H4 (cell line): ENCODE measurements around the gene ADGRA3. TPM values are rescaled to one million over a fixed set of nuclear protein-coding genes. Genes with fewer than 3 reads are reported as not detected.
"Not testable (repeated sequence)": the region's sequence is repeated elsewhere in the genome, so short reads cannot be mapped to it uniquely, and the experiment has no call there.

Experiments
- DNase-seq: peaks from one replicate; pipeline ENCODE4 v3.0.0-alpha.2; 2015; ENCODE audit warnings: low spot score
- total RNA-seq: library from RNA; depleted of rRNA; stranded (reverse); fragments of >200 nt; shearing (Covaris generic); gene quantifications from 2 replicates; pipeline ENCODE4 v1.2.3, GENCODE V29; 2014

The ADGRA3 gene
- total RNA-seq, 1 experiment from 2014 or later, result 31.2 TPM

DNA sequence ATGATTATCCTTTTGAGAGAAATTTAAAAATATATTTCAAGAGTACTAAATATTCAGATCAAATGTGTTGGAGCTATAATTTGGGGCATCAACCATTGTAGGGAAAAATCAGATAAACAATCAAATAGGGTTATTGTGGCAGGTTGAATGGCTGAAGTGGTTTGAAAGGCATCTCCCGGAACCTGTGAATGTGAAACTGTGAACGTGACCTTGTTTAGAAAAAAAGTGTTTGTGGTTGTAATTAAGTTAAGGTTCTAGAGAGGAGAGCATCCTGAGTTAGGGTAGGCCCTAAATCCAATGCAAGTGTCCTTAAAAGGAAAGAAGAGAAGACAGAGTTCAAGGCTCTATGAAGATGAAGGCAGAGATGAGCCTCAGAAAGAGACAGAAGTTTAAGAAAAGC lies 37.4 kb downstream of the ADGRA3 start:
- DNase-seq, result no peak

DNA sequence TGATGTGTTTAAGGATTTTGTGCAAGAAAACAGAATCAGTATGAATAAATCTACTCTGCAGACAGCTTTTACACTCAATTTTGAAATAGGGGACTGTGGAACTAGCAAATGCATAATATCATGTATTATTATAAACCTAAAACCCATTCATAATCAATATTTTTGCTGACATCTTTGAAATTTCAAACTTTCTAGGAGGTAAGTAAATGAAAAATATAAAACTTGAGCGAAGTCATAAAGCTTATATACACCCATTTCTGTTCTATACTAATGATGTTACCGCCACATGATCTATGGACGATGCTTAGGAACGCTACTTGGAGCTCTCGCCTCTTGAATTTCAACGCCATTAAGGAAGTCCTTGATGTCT lies 38.1 kb downstream of the ADGRA3 start:
- no peak for DNase-seq

DNA sequence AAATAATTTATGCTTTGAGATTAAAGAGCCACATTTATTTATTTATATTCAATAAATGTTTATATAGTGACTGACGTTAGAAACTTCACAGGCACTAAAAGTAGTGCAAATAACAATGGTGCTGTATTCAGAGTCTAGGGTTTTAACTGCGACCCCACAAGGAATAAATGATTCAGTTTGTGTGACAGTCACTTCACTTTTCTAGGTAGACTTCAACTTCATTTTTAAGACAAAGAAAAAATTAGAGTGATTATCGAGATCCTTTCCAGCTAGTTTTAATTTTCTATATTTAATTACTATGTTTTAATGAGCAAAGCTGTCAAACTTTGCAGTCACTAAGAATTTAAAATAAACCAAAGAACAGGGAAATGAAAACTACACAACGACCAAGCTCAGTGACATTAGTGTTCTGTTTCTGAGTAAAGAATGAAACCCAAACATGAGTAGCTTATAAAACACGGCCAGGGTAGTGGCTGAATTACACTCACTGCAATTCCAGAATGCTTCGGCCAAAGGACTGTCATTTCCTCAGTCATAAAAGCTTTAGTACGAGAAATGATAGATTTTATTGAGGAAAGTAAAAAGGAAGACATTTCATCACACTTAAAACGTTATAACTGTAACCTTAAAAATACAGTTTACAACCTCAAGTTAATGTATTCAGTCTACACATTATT lies 38.6 kb downstream of the ADGRA3 start:
- no peak for DNase-seq

DNA sequence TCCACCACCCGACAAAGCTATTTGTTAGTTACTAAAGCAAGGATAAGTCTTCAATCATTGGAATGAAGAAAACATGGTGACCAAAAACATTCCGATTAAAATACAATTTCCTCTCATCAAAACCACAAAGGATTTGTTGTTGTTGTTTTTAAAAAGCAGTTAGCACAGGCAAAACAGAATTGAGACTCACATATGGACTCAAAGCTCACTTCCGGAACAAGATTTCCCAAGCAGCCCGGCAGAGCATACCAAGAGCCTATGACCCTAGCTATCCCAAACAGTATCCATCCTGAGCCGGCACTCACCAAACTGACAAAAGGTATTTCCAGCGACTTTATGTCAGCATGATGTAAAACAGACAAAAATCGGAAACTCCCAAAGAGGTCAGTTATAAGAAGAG lies 39.9 kb downstream of the ADGRA3 start:
- DNase-seq, result no peak

DNA sequence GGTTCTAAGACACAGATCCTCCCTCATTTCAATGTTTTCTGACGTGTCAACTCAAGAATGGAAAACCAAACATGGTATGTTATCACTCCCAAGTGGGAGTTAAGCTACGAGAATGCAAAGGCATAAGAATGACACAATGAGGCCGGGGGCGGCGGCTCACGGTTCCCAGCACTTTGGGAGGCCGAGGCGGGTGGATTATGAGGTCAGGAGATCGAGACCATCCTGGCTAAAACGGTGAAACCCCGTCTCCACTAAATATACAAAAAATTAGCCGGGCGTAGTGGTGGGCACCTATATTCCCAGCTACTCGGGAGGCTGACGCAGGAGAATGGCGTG lies 40.6 kb downstream of the ADGRA3 start:
- not testable (repeated sequence) for DNase-seq

DNA sequence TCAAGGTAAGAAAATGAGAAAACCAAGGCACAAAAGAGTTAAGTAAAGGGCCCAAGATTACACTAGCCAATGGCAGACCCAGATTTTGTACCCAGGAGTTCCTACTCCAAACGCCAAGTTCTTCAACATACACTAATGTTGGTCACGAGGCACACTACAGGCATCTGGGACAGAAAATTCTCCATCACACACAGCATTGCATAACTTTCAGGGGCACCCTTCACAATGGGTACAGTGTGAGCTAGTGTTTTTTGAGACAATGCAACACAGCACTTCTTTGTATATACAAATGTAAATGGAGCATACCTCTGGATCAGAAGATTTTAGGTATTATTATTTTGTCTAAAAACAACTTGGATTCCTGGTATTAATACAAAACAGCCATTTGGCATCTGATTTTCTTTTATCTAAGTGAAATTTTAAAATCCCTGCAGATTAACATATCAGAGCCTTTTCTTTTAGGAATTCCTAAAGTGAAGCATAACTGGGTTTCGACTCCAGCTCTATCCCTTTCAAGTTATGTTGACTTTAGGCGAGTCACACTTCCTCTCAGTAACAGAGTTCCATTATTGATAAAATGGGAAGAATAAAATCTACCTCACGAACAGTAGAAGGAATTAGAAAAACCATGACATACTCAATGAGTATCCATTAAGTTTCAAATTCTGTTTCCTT lies 41.1 kb downstream of the ADGRA3 start:
- DNase-seq, result no peak

DNA sequence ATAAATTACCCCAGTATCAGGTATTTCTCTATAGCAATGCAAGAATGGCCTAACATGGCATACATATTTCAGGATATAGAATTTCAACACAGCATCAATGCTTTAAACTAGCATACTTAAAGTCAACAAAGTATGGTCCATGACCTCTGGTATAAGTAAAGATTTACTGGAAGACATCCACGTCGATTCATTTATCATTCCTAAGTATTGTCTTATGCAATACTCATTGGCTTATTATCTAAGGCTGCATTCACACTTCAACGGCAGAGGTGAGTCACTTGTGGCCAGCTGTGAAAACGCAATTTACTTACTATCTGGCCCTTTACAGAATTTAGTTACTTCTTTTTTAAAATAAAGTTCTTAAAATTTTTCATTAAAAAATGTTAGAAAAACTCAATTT lies 42.6 kb downstream of the ADGRA3 start:
- DNase-seq, result no peak

DNA sequence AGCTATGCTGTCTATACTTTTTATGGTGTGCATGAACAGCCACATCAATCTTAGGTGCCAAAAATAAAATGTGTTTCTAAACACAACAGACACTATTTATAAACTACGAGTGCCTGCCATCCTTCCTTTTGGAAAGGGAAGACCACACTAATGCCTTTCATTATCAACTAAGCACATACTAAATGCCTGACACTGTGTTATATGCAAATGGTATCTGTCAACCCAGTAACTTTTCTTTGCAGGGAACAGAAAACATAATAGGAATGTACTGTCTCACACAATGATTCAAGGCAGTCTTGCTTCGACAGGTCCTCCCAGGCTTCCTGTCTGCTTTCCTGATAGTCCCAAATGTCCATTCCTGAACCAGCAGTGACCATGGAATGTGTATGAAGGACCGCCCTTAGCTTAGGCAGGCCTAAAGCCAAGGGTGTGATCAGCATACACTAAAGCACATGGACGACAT lies 43.8 kb downstream of the ADGRA3 start:
- DNase-seq, result no peak

DNA sequence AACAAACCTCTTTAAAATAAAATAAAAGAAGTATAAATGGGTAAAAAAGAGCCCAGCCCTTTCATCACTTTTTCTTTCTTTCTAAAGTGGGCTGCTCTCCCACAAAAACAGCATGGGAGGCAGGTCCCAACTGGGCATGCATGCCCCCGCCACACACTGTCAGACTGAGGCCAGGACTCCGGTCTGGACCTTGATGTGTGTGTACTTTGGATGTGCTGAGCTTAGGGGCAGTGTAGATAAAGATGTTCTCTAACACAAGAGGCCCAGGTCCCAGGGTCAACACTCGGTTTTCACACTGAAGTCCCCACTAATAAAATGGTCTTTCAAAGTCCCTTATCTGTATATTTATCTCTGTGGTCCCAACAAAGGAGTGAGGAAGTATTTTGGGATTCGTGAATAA lies 44.4 kb downstream of the ADGRA3 start:
- DNase-seq, result no peak

DNA sequence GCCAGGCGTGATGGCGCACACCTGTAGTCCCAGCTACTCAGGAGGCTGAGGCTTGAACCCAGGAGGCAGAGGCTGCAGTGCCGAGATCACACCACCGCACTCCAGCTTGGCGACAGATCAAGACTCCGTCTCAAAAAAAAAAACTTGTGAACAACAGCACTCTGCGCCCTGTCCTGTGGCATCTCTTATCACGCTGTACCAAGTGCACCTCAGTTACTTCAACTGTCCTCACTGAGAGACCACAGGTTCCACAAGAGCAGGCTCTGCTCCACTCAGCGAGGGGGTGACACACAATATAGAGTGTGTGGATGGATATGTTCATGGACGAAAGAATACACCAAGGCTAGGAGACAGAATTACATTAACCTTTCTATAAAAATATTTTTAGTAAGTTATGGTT lies 49.3 kb downstream of the ADGRA3 start:
- no peak for DNase-seq

DNA sequence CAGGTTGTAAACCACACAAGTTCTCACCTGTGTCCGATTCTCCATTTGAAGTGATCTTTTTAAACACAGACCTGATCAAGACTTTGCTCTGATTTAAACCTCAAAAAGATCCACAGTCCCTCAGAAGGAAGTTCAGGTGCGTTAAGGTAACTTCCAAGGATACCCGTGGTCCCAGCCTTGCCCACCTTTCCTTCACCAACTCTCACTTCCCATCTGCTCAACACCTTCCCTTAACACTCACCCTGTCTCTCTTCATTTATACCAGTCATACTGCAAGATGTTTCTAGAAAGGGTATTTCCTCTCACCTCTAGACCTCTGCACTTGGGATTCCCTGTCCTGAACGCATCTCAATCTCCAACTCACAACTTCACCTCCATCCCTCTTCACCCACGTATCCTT lies 49.9 kb downstream of the ADGRA3 start:
- no peak for DNase-seq

DNA sequence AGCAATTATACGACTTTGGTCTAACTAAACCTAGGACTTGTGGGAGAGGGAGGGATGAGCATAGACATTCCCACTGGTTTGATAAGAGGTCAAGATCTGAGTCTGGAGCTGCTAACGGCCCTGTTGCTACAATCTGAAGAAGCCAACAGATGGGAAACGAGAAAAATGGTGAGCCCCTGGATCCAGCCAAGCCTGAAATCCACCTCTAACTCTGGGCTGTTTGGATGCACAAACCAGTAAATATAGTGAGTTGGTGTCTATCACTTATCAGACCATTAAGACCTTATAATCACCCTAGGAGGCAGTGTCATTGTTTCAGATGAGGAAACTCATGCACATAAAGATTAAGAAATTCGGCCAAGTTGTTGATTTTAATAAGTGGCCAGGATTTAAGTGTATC lies 50.5 kb downstream of the ADGRA3 start:
- DNase-seq, result no peak

DNA sequence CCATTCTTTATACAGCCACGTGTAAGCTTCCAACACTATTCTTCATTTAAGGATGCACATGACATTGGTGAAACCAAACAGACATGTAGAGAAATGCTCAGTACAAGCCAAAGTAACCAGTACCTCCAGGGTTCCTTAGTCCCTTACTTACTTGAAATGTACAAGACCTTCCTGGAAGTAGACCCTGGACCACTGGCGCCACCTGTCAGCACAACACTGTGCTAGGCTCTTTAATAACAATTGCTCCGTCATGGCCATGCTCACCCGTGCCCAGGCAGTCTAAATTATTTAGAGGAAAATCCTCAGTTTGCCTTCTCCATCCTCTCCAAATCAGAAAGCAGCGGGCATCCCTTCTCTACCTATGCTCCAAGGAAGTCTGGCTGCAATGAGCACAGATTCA lies 52.7 kb downstream of the ADGRA3 start:
- DNase-seq, result no peak

DNA sequence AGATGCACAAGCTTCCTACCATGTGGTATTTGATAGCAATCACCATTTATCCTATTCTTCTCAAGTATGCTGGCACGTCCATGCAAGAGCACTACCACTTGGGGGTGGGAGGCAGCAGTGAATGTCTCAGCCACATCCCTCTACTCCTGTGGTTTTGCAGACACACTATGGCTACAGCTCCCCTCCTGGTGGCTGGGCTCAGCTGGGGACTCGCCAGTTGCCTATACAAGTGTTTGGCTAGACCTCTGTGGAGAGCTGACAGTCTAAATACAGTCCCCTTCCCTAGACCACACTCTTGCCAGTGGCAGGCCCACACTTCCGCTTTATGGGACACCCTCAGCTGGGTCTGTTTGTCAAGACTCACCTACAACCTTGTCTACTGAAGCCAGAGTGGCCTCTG lies 53.2 kb downstream of the ADGRA3 start:
- no peak for DNase-seq

DNA sequence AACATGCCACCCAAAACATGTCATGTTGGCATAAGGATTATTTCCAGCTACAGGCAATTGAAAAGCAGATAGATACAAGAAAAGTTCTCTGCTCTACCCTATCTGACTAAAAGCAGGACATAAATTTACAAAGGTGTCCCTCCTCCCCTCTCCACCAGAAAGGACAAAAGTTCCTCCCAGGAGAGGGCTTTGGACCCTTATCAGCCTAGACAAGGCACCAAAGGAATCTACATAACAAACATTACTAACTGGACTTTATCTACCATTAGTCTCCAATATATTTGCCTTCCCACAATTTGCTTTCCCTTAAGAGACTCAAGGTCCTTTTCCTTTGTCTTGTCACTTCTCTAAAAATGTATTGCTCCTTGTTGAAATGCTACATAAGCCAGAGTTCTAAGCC lies 55.6 kb downstream of the ADGRA3 start:
- DNase-seq, result no peak

DNA sequence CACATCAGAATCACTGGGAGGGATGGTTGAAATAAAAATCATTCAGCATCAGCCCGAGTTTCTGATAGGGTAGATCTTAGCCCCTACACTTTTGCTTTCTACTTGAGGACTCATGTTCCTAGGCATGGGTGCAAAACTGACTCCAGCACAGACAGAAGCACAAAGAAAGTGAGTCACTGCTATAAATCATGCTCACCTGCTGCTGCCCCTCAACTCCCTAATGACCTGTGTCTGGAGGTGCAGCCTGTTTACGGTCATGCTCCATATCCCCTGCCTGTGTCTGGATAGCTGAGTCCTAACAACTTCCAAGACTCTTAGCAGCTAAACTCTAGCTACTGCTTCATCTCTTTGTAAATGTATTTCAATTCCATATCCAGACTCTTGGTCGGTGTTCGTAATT lies 57.8 kb downstream of the ADGRA3 start:
- DNase-seq, result no peak

DNA sequence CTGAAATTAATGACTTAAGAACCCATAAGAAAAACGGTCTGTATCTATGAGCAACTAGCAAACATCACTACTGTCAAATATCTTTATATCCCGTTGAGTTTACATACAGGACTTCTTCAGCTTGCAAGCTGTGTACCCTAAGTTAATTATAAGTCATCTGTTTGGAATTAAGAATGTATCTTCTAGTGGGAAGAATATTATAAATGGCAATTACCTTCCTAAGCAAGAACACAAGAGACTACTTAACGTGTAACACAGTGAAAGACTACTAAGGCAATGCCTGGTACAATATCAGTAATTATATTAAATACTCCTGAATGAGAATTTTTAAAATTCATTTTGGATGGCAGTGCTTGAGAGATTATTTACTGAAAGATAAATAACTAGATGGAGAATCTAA lies 58.5 kb downstream of the ADGRA3 start:
- no peak for DNase-seq

DNA sequence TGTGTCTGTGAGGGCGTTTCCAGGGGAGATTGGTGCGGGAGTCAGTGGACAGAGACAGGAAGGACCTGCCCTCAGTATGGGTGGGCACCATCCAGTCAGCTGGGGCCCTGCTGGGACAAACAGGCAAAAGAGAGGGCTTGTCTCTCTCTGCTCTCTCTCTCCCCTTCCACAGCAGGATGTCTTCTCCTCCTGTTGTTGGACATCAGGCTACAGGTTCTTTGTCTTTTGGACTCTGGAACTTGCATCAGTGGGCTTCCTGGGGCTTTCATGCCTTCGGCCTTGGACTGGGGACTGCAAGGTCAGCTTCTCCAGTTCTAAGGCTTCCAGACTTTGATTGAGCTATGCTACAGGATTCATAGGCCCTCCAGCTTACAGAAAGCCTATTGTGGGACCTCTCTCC lies 59.6 kb downstream of the ADGRA3 start:
- DNase-seq, result no peak

DNA sequence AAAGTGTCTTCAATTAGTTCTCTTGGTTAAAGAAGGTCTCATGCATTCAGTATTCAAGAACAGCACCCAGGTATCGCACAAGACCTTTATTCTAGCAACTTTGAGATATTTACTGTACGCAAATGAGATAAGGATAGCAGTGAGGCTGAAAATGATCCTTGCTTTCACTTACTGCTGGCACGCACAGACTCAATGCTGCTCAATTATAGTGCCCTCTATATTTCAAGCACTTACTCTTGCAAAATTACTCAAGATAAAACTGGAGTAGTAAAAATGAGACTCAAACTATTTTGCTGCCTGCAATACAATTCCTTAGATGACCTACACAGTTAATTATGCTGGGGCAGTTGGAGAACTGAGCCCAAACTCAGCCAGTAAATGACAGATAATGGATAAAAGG lies 60.9 kb downstream of the ADGRA3 start:
- no peak for DNase-seq

DNA sequence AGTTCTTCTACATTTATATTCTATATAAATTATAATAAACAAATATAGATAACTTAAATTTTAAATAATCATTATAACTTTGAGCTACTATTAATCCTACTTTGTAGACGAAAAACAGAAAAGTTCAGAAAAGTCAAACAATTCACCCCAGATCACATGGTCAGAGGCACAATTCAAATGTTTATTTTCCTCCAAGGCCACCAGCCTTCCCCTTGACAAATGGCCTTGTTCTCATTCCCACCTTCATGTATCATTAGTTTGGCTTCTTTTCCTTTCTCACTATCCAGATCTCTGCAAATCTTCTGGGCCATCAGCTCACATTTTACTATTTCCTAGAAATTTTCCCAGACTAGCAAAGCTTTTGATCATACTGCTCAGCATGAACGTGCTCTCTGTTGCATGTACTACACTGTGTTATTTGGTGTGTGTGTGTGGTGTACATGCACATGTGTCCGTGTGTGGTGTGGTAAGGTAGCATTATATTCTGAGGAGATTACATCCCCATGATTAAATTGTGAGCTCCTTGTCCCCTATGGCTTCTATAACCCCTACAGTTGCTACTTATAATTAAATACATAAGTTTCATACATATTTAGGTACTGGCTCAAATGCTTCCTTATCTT lies 61.5 kb downstream of the ADGRA3 start:
- DNase-seq, result no peak

DNA sequence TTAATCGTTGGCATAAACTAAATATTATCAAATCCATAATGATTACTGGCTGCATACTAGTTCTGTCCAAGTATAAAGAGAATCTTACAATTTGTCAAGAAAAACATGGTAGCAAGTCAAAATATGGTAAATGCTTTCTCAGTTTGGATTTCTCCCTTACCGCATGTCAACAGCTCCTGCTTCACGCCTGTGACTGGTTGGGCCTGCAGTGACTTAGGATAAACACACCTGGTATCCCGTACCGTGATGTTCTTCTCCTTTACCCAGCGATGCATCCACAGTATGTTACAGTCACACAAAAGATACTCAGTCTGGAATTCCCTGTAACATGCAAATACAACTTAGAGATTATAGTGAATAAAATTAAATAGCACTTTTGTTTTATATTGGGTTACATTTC lies 71.1 kb downstream of the ADGRA3 start:
- DNase-seq, result no peak

DNA sequence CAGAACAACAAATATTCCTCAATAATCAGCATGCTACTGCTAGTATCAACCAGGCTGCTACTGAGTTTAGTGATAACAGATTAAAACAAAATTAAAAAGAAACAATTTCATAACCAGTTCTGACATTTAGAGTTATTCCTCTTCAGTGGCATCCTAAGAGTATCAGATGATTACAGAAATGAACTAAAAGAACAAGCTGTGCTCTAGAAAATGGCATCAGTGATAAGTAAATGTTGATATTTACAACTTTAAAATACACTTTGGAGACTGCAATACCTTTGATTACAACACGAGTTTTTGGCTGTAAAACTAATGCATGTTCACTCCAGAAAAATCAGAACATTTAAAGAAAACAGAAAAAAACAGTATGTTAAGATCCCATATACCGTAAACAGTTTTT lies 72.9 kb downstream of the ADGRA3 start:
- no peak for DNase-seq

DNA sequence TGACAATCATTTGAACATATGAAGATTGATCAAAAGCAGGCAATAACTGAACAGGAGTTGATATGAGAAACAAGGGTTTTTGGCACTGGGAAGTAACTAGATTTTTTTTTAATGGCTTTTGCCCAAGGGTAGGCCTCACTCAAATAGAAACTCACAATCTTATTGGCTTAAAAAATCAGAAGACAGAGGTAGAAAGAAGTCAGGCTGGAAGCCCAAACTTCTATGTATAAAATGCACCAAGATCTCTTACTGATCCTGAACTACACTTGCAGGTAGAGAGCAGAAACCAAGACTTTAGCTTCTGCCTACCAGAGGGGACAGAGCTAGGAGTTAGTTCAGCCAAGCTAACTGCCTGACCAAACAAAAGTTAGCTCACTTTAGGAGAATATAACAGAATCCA lies 74.9 kb downstream of the ADGRA3 start:
- DNase-seq, result no peak

DNA sequence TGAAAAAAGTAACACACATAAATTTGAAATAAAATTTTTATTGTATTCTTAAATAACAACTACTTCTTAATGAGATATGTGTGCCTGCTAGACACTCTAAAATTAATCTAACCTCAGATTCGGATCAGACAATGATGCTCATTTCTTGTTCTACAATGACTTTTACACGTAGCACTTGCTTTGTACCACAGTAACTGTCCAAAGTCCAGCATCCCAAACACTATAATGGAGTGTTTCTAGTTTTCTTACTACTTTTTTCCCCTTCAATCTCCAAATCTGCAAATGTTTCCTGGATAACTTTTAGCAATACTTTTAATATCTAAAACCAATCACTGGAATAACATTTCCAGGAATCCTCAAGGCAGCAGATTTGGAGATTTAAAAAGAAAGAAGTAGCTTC lies 75.9 kb downstream of the ADGRA3 start:
- DNase-seq, result no peak
